SK-N-SH treated with all-trans-retinoic acid at 6 μM for 48 hours (cell line): ENCODE measurements around the gene ATOH8.

ENCODE experiments used
- PPARA ChIP-seq: fragments of 250-450 bp; sonication (Bioruptor Pico); IDR thresholded peaks from 2 replicates; pipeline ENCODE4 v1.5.0; 2020; ENCODE audit warnings: mild to moderate bottlenecking, borderline replicate concordance
- SNAI2 ChIP-seq: fragments of 250-450 bp; sonication (Bioruptor Pico); IDR thresholded peaks from 2 replicates; pipeline ENCODE4 v1.5.0; 2020; ENCODE audit warnings: mild to moderate bottlenecking, moderate library complexity
- ZFP3 ChIP-seq: fragments of 250-450 bp; sonication (Bioruptor Pico); IDR thresholded peaks from 2 replicates; pipeline ENCODE4 v1.5.0; 2020; ENCODE audit warnings: mild to moderate bottlenecking, moderate library complexity
- ZNF565 ChIP-seq: fragments of 450-650 bp; formaldehyde crosslinking; conservative IDR thresholded peaks from 2 replicates; pipeline ENCODE4 v1.5.0; 2020; ENCODE audit warnings: low read depth, mild to moderate bottlenecking, moderate library complexity
- TF ChIP-seq, protein P1 (sequence below): fragments of 250-450 bp; sonication (Bioruptor Pico); IDR thresholded peaks from 2 replicates; pipeline ENCODE4 v1.5.0; 2020; ENCODE audit warnings: mild to moderate bottlenecking, moderate library complexity
- TF ChIP-seq, protein P2 (sequence below): fragments of 250-450 bp; sonication (Bioruptor Pico); IDR thresholded peaks from 2 replicates; pipeline ENCODE4 v1.8.0; 2020; ENCODE audit warnings: mild to moderate bottlenecking, moderate library complexity, borderline replicate concordance

- TF ChIP-seq ZFP3 (CRISPR knock-in tag) = no peak
- no peak for TF ChIP-seq ZNF565 (CRISPR knock-in tag)
- TF ChIP-seq PPARA (CRISPR knock-in tag) = no peak
- TF ChIP-seq, protein P1, sequence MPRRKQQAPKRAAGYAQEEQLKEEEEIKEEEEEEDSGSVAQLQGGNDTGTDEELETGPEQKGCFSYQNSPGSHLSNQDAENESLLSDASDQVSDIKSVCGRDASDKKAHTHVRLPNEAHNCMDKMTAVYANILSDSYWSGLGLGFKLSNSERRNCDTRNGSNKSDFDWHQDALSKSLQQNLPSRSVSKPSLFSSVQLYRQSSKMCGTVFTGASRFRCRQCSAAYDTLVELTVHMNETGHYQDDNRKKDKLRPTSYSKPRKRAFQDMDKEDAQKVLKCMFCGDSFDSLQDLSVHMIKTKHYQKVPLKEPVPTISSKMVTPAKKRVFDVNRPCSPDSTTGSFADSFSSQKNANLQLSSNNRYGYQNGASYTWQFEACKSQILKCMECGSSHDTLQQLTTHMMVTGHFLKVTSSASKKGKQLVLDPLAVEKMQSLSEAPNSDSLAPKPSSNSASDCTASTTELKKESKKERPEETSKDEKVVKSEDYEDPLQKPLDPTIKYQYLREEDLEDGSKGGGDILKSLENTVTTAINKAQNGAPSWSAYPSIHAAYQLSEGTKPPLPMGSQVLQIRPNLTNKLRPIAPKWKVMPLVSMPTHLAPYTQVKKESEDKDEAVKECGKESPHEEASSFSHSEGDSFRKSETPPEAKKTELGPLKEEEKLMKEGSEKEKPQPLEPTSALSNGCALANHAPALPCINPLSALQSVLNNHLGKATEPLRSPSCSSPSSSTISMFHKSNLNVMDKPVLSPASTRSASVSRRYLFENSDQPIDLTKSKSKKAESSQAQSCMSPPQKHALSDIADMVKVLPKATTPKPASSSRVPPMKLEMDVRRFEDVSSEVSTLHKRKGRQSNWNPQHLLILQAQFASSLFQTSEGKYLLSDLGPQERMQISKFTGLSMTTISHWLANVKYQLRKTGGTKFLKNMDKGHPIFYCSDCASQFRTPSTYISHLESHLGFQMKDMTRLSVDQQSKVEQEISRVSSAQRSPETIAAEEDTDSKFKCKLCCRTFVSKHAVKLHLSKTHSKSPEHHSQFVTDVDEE (CRISPR knock-in tag) = no peak
- no peak for TF ChIP-seq SNAI2
- TF ChIP-seq, protein P2, sequence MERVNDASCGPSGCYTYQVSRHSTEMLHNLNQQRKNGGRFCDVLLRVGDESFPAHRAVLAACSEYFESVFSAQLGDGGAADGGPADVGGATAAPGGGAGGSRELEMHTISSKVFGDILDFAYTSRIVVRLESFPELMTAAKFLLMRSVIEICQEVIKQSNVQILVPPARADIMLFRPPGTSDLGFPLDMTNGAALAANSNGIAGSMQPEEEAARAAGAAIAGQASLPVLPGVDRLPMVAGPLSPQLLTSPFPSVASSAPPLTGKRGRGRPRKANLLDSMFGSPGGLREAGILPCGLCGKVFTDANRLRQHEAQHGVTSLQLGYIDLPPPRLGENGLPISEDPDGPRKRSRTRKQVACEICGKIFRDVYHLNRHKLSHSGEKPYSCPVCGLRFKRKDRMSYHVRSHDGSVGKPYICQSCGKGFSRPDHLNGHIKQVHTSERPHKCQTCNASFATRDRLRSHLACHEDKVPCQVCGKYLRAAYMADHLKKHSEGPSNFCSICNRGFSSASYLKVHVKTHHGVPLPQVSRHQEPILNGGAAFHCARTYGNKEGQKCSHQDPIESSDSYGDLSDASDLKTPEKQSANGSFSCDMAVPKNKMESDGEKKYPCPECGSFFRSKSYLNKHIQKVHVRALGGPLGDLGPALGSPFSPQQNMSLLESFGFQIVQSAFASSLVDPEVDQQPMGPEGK = no peak
These were observed 26.7 kb downstream of the ATOH8 start for GRCh38 chr2:85780316-85781012.
